DND-41 (cell line): ENCODE data around the gene ITGAV.

Experiments
- CTCF ChIP-seq: IDR thresholded peaks from 2 replicates; pipeline ENCODE4 v1.5.1; 2012; ENCODE audit warnings: borderline replicate concordance, low read length, moderate library complexity, mild to moderate bottlenecking; ENCODE audit not compliant: poor library complexity, severe bottlenecking; ENCODE audit errors: extremely low read depth
- EZH2 ChIP-seq: IDR thresholded peaks from 3 replicates; pipeline ENCODE4 v1.6.1; 2012; ENCODE audit warnings: borderline replicate concordance, low read depth, mild to moderate bottlenecking, moderate library complexity, low read length, inconsistent platforms; ENCODE audit not compliant: severe bottlenecking

- TF ChIP-seq EZH2 (no peak), CTCF (no peak)
Measured at GRCh38 chr2:186570604-186571003, 19.3 kb upstream of the ITGAV start.
